Sigmoid colon (tissue), 3 donors: ENCODE data around the gene PARL.

Source experiments
- POLR2A ChIP-seq, 2 donors: fragments of 450-650 bp; IDR thresholded peaks; one replicate each; pipeline ENCODE4 v1.6.1; 2016; ENCODE audit warnings: antibody characterized with exemption in 2 of 2, mild to moderate bottlenecking in 2 of 2, moderate library complexity in 2 of 2
- TF ChIP-seq, protein P1 (sequence below), 4 experiments: fragments of 450-650 bp in 3 of 4; fragments of 200-600 bp in 1 of 4; IDR thresholded peaks; one replicate each; pipeline ENCODE4 v1.5.1; 2016 to 2019; ENCODE audit warnings: antibody characterized with exemption in 4 of 4, mild to moderate bottlenecking in 3 of 4, moderate library complexity in 2 of 4

DNA sequence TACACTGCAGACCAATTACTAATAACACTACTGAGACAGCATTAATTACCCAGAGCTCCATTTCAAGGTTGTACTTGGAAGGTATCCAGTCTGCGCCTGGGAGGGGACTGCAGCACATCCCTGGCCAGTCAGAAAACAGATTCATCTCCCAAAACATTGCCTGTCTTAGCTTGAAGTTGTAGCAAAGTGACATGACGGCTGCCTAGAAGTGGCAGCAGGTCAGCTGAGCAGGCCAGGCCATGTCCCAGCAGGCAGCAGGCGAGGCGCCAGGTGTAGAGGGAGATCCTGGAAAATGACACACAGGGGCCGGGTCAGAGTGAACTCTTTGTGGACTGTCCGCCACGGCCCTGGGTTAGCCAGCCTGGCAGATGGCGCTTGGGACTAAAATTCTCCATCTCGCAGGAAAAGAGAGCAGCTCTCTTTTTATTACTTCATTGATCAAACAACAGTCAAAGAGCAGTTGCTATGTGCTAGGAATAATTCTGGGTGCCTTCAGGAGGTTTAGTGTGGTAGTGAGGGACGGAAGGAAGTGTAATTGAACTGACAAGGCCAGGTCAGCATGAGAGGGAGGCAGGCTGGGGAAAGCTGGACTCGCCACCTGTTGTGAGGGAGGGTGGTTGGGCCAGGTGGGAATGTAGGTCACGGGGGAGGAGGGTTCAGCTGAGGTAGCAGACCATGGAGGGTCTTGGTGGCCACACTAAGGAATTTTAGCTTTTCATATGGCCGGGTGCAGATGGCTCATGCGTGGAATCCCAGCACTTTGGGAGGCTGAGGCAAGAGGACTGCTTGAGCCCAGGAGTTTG lies 58.0 kb downstream of the PARL start:
- TF ChIP-seq, protein P1, sequence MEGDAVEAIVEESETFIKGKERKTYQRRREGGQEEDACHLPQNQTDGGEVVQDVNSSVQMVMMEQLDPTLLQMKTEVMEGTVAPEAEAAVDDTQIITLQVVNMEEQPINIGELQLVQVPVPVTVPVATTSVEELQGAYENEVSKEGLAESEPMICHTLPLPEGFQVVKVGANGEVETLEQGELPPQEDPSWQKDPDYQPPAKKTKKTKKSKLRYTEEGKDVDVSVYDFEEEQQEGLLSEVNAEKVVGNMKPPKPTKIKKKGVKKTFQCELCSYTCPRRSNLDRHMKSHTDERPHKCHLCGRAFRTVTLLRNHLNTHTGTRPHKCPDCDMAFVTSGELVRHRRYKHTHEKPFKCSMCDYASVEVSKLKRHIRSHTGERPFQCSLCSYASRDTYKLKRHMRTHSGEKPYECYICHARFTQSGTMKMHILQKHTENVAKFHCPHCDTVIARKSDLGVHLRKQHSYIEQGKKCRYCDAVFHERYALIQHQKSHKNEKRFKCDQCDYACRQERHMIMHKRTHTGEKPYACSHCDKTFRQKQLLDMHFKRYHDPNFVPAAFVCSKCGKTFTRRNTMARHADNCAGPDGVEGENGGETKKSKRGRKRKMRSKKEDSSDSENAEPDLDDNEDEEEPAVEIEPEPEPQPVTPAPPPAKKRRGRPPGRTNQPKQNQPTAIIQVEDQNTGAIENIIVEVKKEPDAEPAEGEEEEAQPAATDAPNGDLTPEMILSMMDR (IDR thresholded peaks at IDR 0.05) = no peak
- TF ChIP-seq POLR2A (IDR thresholded peaks at IDR 0.05) = no peak
